H1 (cell line): Measurements from ENCODE around the gene SH3GL1.
A peak's percentile ranks its signal among the peaks of the same experiment; 100 is the strongest.

ENCODE experiments used
- POLR2A ChIP-seq, 2 experiments: IDR thresholded peaks; 1 replicate in 1 of 2; 2 replicates in 1 of 2; pipeline ENCODE4 v1.6.1; 2011; ENCODE audit warnings: low read depth in 2 of 2, low read length in 2 of 2, mild to moderate bottlenecking in 2 of 2; ENCODE audit errors: control extremely low read depth in 1 of 2
- RXRA ChIP-seq: IDR thresholded peaks from 2 replicates; pipeline ENCODE4 v1.6.1; 2011; ENCODE audit warnings: low read depth, mild to moderate bottlenecking, low read length, moderate library complexity; ENCODE audit not compliant: insufficient read depth
- TEAD4 ChIP-seq: IDR thresholded peaks from 2 replicates; pipeline ENCODE4 v1.6.1; 2012; ENCODE audit warnings: low read depth, low read length, inconsistent platforms, mixed read lengths
- TF ChIP-seq, protein P1 (sequence below), 3 experiments: IDR thresholded peaks; 1 replicate in 2 of 3; 2 replicates in 1 of 3; pipeline versions ENCODE4 v1.5.1 to v1.6.1; 2011; ENCODE audit warnings: low read length in 3 of 3, mild to moderate bottlenecking in 3 of 3, inconsistent platforms in 2 of 3, low read depth in 1 of 3, moderate library complexity in 1 of 3; ENCODE audit not compliant: insufficient read depth in 1 of 3; ENCODE audit errors: control extremely low read depth in 1 of 3
- TF ChIP-seq, protein P2 (sequence below): IDR thresholded peaks from 2 replicates; pipeline ENCODE4 v1.6.1; 2012; ENCODE audit warnings: inconsistent platforms
- TF ChIP-seq, protein P3 (sequence below): IDR thresholded peaks from 2 replicates; pipeline ENCODE4 v1.6.1; 2012; ENCODE audit warnings: inconsistent platforms

DNA sequence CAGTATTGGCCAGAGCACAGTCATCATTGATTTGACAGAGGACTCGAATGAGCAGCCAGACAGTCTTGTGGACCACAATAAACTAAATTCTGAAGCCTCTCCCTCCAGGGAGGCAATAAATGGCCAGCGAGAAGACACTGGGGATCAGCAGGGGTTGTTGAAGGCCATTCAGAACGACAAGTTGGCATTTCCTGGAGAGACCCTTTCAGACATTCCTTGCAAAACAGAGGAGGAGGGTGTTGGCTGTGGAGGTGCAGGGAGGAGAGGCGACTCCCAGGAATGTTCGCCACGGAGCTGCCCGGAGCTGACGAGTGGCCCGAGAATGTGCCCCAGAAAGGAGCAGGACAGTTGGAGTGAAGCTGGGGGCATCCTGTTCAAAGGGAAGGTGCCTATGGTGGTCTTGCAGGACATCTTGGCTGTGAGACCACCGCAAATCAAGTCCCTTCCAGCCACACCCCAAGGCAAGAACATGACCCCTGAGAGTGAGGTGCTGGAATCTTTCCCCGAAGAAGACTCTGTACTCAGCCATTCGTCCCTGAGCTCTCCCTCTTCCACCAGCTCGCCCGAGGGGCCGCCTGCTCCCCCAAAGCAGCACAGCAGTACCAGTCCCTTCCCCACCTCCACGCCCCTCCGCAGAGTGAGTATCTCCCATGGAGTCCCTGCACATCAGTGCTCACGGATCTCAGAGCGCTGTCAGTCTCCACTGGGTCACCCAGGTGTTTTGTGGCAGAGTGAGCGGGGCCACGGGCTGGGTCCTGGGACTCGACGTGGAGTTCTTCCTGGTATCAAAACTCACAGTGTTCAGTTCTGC is 9.0 kb upstream of the SH3GL1 start:
- TF ChIP-seq RXRA (no peak), TEAD4 (peak; percentile 96), POLR2A (IDR thresholded peaks at IDR 0.05; ENCODE audit: control extremely low read depth in 1 of 2, low read depth in 2 of 2, low read length in 2 of 2) (peak; percentile 71 to 78)
- TF ChIP-seq, protein P1, sequence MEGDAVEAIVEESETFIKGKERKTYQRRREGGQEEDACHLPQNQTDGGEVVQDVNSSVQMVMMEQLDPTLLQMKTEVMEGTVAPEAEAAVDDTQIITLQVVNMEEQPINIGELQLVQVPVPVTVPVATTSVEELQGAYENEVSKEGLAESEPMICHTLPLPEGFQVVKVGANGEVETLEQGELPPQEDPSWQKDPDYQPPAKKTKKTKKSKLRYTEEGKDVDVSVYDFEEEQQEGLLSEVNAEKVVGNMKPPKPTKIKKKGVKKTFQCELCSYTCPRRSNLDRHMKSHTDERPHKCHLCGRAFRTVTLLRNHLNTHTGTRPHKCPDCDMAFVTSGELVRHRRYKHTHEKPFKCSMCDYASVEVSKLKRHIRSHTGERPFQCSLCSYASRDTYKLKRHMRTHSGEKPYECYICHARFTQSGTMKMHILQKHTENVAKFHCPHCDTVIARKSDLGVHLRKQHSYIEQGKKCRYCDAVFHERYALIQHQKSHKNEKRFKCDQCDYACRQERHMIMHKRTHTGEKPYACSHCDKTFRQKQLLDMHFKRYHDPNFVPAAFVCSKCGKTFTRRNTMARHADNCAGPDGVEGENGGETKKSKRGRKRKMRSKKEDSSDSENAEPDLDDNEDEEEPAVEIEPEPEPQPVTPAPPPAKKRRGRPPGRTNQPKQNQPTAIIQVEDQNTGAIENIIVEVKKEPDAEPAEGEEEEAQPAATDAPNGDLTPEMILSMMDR (IDR thresholded peaks at IDR 0.05; ENCODE audit: control extremely low read depth in 1 of 3, insufficient read depth in 1 of 3, low read depth in 1 of 3, low read length in 3 of 3) = no peak
- TF ChIP-seq, protein P2, sequence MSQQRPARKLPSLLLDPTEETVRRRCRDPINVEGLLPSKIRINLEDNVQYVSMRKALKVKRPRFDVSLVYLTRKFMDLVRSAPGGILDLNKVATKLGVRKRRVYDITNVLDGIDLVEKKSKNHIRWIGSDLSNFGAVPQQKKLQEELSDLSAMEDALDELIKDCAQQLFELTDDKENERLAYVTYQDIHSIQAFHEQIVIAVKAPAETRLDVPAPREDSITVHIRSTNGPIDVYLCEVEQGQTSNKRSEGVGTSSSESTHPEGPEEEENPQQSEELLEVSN = no peak
- TF ChIP-seq, protein P3, sequence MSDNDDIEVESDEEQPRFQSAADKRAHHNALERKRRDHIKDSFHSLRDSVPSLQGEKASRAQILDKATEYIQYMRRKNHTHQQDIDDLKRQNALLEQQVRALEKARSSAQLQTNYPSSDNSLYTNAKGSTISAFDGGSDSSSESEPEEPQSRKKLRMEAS = no peak
